Measurements from ENCODE around the gene SULT1A1.

DNA sequence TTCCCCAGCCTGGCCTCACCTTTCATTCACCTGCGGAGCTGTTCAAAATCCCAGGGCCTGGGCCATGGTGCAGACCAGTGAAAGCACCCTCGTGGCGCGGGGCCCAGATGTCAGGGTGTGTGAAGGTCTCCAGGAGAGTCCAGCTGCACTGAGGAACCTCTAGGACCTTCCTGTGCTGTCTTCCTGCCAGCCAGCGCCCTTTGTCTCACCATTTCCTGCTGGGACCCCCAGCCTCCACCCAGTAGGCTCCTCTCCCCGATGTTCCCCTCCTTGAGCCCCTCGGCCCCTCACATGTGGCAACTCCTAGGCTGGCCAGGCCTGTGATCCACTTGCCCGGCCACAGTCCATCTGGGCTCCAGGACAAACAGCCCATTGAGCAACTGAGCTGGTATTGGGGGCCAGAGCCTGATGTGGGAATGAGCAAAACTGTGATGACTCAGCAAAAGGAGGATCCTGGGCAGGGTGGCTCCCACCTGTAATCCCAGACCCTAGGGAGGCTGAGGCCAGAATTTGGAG lies 13.7 kb downstream of the SULT1A1 start:
- no peak for TF ChIP-seq EZH2 (IDR thresholded peaks at IDR 0.05; ENCODE audit: insufficient read depth, poor library complexity, severe bottlenecking)
- no peak for TF ChIP-seq EZH2phosphoT487 (IDR thresholded peaks at IDR 0.05; ENCODE audit: insufficient read depth, low read depth)
